Mammary epithelial cell (primary cell): Measurements from ENCODE around the gene RNF212.
"Not testable (repeated sequence)": the region's sequence is repeated elsewhere in the genome, so short reads cannot be mapped to it uniquely, and the experiment has no call there.

Experiments
- EZH2 ChIP-seq: IDR thresholded peaks from 2 replicates; pipeline ENCODE4 v1.6.1; 2012; ENCODE audit warnings: low read length, inconsistent platforms, borderline replicate concordance
- TF ChIP-seq, protein P1 (sequence below), 2 donors: IDR thresholded peaks in 1 of 2; conservative IDR thresholded peaks in 1 of 2; 2 replicates each; pipeline ENCODE4 v1.5.1; 2011 to 2012; ENCODE audit warnings: inconsistent platforms in 2 of 2, low read length in 2 of 2, mild to moderate bottlenecking in 2 of 2, control low read depth in 1 of 2, low read depth in 1 of 2; ENCODE audit not compliant: insufficient read depth in 1 of 2; ENCODE audit errors: extremely low read depth in 1 of 2

DNA sequence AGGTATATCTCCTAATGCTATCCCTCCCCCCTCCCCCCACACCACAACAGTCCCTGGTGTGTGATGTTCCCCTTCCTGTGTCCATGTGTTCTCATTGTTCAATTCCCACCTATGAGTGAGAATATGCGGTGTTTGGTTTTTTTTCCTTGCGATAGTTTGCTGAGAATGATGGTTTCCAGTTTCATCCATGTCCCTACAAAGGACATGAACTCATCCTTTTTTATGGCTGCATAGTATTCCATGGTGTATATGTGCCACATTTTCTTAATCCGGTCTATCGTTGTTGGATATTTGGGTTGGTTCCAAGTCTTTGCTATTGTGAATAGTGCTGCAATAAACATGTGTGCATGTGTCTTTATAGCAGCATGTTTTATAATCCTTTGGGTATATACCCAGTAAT is 12.1 kb upstream of the RNF212 start:
- TF ChIP-seq, protein P1, sequence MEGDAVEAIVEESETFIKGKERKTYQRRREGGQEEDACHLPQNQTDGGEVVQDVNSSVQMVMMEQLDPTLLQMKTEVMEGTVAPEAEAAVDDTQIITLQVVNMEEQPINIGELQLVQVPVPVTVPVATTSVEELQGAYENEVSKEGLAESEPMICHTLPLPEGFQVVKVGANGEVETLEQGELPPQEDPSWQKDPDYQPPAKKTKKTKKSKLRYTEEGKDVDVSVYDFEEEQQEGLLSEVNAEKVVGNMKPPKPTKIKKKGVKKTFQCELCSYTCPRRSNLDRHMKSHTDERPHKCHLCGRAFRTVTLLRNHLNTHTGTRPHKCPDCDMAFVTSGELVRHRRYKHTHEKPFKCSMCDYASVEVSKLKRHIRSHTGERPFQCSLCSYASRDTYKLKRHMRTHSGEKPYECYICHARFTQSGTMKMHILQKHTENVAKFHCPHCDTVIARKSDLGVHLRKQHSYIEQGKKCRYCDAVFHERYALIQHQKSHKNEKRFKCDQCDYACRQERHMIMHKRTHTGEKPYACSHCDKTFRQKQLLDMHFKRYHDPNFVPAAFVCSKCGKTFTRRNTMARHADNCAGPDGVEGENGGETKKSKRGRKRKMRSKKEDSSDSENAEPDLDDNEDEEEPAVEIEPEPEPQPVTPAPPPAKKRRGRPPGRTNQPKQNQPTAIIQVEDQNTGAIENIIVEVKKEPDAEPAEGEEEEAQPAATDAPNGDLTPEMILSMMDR (conservative IDR thresholded peaks at IDR 0.05 in 1 of 2, IDR thresholded peaks at IDR 0.05 in 1 of 2; ENCODE audit: extremely low read depth in 1 of 2, insufficient read depth in 1 of 2, low read depth in 1 of 2, low read length in 2 of 2), result not testable (repeated sequence)
- not testable (repeated sequence) for TF ChIP-seq EZH2
